ENCODE results near the gene MAP3K5. TPM values are rescaled to one million over a fixed set of nuclear protein-coding genes. Genes with fewer than 3 reads are reported as not detected.

MAP3K5 gene
- total RNA-seq, 1 donor from 2014 or later: 54.6 TPM

DNA sequence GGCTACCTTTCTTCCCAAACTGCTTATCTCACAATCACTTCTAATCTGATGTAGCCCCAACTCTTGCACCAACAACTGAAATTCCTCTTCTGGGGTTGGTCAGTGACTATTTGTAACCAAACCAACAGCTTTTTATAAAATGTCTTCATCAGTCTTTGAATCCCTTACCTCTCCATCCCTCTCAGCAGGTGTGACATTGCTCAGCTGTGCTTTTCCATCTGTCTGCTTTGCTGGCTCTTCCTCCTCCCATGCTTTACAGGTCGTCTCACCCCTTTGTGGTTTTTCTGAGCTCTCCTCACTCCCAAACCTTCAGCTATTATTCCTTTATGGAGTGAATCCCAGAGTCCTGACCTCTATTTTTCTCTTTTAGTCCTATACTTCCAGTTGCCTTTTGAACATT lies 248.0 kb downstream of the MAP3K5 start:
- no peak for DNase-seq (ENCODE audit: low spot score)

DNA sequence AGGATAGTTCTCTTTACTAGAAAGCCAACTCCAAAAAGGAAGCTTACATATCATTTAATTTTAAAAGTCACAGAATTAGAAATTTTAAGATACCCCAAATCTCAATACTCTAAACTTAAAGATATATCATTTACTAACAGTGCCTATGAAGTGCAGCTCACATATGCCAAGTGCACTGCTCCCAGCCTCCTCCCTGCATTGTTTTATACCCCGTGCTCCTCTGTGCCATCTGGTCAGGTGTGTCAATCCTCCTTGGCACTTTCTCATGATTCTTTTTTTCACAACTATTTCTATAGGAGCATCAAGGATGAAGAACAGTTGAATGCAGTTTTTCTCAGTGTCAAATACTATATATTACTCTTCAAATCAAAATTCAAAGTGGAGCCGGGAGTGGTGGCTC lies 250.9 kb downstream of the MAP3K5 start:
- no peak for DNase-seq (ENCODE audit: low spot score)

DNA sequence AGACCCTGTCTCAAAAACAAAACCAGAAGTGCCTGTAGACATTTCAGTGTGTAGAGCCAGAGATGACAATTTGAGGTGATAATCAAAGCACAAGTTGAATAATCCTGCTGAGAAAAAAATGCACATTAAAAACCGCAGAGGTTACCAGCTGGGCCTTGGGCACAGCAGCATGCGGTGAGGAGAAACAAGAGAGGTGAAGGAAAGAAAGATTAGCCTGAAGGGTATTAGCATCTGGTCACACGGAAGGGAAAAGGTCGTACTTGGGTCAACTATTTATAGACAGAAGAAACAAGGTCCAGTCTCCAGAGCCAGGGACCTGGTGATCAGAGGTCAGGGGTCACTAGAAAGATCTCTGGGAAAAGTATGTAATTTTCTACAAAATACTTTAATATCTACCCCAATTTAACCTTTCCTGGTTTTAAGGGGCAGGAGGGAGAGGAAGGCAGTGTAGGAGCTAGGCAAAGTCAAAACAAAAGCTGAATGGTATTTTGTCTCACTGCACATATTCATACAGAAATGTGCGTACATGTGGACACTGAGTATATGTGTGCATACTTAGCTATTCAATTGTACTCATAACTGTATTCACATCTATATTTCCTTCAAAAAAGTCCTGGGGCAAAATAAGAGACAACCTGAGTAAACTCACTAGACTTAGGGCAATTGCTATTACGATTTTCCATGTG lies 252.2 kb downstream of the MAP3K5 start:
- DNase-seq (ENCODE audit: low spot score): no peak

DNA sequence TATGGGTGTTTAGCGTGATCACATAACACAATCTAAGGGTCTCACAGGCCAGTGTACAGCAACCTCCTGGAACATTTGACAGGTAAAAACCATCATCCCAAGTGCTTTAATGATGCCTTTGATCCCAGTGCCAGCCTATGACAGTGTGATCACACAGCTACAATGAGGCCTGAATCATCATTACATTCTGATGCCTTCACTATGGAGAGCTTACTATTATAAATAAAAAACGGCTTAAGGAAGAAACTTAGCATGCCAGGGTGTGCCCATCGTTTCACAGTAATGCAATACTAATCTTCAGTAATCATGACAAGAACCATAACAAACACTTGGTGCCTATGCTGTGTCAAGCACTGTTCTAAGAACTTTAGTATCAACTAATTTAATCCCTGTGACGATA lies 253.4 kb downstream of the MAP3K5 start:
- DNase-seq (ENCODE audit: low spot score): no peak

DNA sequence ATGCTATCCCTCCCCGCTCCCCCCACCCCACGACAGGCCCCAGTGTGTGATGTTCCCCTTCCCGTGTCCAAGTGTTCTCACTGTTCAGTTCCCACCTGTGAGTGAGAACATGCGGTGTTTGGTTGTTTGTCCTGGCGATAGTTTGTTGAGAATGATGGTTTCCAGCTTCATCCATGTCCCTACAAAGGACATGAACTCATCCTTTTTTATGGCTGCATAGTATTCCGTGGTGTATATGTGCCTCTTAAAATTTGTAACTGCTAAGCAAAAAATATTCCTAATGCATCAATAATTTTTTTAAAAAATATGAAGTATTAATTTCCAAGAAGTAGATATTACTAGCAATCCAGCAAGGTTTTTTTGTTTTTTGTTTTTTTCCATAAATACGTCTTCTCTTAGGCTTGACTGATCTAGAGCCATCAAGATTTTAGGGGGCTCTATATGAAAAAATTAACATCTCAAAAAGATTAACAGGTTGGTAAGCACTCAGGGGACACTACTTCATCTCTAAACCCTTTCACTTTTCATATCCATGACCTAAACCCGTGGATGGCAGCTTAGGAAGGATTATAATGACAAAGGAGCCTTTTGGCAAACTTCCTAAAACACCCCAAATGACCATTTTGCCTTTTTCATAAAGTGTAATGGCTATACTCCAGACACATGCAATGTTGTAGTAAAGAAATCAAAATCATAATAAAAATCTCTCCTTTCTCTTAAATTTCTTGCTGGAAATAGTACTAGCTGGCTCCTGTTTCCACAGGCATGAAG lies 256.2 kb downstream of the MAP3K5 start:
- no peak for DNase-seq (ENCODE audit: low spot score)

DNA sequence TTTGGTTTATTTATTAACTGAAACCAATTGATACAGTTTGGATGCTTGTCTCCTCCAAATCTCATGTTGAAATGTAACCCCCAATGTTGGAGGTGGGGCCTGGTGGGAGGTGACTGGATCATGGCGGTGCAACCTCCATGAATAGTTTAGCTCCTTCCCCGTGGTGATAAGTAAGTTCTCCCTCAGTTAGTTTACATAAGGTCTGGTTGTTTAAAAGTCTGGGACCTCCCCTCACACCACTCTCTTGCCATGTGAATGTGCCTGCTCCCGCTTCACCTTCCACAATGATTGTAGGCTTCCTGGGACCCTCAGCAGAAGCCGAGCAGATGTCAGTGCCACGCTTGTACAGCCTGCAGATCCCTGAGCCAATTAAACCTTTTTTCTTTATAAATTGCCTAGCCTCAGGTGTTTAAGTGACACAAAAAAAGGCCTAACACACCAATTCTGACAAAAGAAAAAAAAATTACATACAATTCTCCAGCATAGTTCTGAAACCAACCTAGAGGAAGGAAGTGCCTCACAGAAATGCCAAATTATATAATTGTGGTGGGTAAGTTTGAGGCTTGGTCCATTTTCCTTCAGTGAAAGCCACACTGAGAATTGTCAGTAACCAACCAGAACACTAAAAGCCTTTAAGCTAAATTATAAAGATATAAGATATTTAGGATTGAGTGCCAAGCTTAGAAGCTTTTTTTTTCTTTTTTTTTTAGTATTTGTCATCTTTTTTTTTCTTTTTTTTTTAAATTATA lies 257.1 kb downstream of the MAP3K5 start:
- no peak for DNase-seq (ENCODE audit: low spot score)

DNA sequence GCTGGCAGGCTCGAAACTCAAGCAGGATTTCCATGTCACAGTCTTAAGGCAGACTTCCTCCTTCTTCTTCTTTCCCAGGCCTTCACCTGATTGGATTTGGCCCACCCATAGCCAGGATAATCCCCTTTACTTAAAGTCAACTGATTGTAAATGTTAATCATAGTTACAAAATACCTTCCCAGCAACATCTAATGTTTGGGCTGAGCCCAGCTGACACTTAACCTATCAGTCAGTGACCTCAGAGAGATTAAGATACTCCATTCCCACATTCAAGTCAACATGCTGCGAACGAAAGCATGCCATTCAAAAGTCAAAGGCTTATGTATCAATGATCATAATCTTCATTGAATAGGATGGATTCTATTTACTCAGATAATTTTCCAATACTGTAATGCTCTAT lies 258.0 kb downstream of the MAP3K5 start:
- DNase-seq (ENCODE audit: low spot score): no peak

DNA sequence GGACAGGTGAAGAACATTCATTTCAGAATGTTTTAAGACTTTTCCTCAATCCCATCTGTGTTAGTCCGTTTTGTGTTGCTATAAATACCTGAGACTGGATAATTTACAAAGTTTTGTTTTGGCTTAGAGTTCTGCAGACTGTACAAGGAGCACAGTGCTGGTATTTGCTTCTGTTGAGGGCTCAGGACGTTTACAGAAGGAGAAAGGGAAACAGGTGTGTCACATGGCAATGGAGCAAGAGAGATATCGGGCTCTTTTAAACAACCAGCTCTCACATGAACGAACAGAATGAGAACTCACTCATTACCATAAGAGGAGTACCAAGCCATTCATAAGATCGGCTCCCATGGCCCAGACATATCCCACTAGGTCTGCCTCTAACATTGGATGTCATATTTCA lies 258.8 kb downstream of the MAP3K5 start:
- DNase-seq (ENCODE audit: low spot score): no peak

DNA sequence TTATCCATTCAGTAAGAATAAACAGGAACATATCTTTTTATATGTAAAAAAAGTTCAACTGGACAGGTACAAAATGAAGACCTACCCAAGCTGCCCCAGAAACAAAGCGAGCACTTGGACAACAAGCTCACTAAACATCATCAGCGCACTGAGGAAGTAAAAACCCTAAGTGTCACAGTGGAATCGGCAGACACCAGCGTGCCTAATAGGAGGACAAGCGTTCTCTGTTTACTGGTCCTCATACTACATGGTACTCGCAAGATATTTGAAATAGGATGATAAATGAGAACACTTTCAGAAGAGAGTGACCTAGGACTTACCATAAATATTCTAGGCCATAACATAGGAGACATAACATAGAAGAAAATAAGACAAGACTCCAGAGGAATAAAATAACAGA lies 260.2 kb downstream of the MAP3K5 start:
- DNase-seq (ENCODE audit: low spot score): no peak

DNA sequence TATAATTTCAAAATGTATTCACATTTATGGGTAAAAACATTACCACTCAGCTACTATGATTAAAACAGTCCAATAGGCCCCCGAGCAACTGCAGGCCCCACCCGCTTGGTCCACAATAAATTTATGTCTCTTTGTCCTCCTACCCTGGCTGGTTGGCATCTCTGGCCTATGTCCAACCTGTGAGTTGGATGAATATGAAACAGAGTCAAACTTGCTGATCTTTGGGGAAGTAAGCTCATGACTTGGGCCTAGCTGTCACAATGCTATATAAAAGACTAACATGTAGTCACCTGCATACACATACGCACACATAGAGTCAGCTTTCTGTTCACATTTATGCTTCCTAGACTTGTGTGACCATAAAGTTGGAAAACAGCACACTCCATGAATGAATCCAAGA lies 262.6 kb downstream of the MAP3K5 start:
- no peak for DNase-seq (ENCODE audit: low spot score)

DNA sequence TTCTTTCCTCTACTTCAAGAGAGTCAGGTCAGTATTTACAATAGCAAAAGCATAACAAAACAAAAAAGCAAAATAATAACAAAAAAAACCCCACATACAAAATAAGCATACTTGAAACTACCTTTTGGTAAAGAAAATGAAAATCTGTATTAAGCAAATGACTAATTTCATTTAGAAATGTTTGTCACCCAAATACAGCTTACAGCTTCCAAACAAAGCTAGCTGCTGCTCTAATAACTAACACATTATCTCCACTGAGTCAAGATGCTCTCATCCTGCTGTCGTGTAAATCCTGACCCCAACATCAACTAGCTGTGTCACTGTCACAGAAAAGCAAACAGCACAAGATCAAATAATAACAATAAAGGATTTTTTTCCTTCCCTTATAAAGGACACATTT lies 263.8 kb downstream of the MAP3K5 start:
- DNase-seq (ENCODE audit: low spot score): no peak

DNA sequence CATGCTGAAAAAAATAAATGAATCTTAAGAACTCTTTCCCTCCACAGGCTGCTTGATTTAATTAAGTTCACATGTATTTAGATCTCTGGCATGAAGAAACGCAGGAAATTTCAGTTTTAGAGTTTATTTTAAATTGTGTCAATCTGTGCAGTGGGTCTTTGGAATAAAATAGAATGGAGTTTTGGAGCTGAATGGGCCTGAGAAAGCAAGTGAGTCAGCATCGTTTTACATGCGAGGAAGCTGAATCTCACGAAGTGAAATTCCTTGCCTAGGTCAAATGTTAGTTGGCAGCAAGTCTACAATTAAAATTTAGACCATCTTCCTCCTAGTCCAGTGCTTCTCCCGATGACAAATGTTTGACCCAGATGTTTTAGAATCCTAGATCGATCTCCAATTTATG lies 264.4 kb downstream of the MAP3K5 start:
- DNase-seq (ENCODE audit: low spot score): no peak

DNA sequence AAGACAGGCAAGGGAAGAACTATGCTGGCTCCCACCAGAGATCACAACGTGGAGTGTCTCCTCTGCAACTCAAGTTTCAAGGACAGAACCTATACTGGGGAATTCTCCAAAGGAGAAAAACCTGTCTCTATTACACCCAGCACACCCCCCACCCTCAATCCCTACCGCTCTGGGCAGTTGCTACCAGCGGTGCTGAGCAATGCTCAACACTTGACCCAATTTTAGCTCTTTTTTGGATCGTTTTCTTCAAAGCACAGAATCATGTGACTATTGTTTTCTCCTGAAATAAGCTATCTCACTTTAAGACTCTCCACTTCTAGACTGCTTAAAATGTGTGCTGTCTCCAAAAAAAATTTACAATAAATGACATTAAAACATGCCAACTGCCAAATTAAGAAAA lies 265.3 kb downstream of the MAP3K5 start:
- DNase-seq (ENCODE audit: low spot score): no peak

DNA sequence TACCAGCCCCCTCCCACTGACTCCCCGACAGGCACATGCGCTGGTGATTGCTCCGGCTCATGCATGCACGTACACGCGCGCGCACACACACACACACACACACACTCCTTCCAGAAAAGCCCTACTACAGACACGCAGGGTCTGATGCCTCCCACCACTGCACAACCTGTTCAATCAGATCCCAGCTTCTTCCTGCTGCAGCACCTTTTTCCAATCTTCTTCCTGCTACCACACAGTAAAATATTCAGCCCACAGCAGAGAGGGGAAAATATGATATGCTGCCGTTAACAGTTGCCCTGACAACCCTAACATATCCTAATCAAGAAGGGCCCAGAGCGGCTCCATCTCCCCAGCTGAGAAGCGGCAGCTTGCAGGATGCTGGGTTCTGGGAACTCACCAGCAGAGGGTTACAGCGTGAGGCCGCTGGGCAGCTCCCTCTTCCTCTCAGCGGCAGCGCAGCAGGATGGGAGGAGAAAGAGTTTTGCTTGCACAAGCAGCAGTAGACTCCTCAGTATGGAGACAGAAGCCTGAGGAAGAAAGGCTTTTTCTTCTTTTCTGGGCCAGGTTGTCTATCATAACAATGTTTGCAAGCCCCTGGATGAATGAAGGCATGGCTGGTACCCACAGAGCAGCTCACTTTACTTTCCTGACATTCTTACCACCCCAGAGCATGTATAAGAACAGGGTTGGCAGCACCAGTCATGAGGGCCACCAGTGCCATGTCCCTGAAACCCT lies 265.9 kb downstream of the MAP3K5 start:
- peak; percentile 63 for DNase-seq (ENCODE audit: low spot score)

DNA sequence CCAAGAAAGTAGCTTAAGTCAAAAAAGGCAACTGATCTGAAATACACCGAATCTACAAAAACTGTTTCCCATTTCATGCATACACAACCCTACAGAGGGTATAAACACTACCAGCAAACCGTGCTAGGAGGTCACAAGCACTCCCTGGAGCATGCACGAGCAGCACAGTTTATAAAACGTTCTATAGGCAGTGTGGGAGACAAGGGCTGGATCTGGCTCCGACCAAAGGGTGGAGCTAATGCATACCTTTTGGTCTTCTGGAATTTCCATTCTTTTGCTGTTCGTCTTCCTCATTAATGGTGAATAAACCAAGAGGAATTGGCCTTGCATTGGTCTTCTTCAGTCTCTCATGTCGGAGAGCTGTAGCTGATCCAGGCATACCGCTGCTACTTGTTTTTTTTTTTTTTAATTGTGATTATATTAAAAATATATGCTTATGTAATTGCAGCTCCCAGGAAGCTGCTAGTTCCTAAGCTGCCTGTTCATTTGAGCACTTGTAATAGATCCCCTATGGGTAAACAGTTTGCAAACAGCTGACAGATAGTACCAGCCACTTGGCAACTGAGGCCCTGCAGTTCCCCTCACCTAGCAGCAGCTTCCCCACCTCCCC lies 266.6 kb downstream of the MAP3K5 start:
- no peak for DNase-seq (ENCODE audit: low spot score)

DNA sequence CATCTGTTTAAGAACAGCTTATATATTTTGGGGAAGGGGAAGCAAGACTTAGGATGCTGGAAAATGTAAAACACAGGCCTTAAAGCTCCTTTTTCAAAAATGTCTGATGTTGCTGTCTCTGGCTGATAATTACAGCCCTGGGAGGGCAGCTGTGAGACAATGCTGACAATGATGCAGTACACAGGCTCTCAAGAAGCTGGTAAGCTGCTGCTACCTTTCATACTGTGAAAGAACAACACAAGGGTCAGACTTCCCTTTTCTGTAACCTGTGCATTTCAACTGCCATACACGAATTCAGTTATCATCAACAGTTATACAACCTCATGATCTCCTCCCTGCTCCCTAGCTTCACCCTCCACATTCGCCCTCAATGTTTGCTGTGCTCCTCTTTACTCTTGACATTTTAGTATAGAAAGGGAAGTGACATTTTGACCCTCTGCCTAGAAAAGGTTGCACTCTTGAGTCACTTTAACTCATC lies 267.3 kb downstream of the MAP3K5 start:
- no peak for DNase-seq (ENCODE audit: low spot score)

DNA sequence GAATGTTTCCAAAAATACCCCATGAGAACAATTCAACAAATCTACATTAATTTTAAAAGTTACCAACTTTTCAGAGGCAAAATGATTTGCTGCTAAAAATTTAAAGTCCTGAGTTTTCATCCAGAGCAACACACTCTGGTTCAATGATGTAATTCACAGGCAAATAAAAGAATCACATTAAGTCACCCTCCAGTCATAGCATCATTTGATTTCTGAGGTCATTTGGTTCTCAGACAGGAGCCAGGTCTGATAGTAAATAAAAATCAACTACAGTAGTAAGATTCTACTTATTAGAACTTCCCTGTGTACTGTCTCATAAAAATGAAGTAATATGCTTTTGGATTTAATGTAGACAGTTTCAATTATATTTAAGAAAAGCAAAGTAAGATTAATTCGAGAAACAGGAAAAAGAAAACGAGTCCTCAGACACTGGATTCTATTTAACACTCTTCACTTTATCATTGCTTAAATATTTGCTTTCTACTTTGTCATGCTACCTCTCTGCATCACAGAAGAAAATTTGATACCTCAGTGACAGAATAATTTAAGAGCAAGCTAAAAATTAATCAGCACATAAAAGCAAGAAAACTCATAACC lies 267.8 kb downstream of the MAP3K5 start:
- no peak for DNase-seq (ENCODE audit: low spot score)

DNA sequence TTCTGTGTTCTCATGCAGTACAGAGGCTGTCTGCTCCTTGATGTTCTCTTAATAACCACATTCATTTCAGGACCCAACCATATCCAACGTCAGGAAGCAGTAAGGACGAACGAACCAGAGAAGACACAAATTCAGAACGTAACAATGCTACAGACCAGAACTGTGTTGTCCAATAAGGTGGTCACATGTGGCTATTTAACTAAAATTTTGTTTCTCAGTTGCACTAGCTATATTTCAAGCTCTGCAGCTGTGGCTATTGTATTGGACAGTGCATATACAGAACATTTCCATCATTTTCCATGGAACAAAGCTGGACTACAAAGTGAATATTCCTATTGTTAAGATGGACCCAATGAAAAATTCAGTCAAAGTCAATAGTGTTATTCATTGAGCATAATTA lies 269.1 kb downstream of the MAP3K5 start:
- DNase-seq (ENCODE audit: low spot score): no peak

DNA sequence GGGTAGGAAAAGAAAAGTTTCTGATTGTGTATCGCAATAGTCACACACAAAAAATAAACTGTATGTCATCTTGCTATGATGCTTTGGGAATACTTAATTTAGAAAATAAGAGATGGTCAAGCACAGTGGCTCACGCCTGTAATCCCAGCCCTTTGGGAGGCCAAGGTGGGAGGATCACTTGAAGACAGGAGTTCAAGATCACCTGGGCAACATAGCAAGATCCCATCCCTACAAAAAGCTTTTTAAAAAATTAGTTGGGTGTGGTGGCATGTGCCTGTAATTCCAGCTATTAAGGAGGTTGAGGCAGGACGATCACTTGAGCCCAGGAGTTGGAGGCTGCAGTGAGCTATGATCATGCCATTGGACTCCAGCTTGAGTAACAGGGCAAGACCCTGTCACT lies 269.6 kb downstream of the MAP3K5 start:
- no peak for DNase-seq (ENCODE audit: low spot score)

DNA sequence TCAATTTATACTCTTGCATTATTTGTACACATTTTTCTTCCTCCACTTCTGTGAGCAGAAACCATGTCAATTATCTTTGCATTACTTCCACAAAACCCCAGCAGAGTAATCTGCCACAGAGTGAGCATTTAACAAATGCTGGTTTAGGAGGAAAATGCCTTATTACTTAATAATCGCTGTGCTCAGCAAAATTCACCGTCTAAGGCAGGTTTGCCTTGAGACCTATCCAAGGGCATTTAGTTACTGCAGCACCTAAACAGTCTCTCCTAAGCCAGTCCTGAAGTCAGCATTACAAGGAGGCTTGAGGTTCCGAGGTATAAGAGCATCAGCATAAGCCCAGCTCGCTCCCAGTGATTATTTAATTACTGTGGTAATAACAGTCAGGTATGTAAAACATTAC lies 270.4 kb downstream of the MAP3K5 start:
- DNase-seq (ENCODE audit: low spot score): no peak

DNA sequence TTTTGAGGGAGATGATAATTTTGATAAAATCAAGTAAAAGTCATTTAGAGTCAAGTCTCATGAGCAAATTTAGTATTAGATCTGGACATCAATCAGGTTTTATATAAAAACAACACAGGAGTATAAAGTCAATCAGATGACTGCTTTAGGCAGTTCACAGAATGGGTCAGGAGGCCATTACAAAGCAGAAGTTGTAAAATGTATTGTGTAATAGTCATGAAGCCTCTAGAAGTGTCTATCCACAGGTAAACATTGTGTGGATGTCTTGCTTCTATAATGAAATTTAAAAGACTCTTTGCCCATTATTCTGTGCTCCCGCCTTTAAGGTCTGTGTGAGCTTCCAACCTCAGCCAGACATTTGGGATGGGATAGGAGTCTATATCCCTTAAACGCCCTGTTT lies 270.9 kb downstream of the MAP3K5 start:
- DNase-seq (ENCODE audit: low spot score): no peak

All from ureter (tissue), 1 donor.